ENCODE measurements around the gene RAET1G.
"Not testable (repeated sequence)": the region's sequence is repeated elsewhere in the genome, so short reads cannot be mapped to it uniquely, and the experiment has no call there.

RAET1G gene

GRCh38 chr6:149891864-149892263 is 31.1 kb downstream of the RAET1G start:
- DNase-seq, result not testable (repeated sequence)

DNA sequence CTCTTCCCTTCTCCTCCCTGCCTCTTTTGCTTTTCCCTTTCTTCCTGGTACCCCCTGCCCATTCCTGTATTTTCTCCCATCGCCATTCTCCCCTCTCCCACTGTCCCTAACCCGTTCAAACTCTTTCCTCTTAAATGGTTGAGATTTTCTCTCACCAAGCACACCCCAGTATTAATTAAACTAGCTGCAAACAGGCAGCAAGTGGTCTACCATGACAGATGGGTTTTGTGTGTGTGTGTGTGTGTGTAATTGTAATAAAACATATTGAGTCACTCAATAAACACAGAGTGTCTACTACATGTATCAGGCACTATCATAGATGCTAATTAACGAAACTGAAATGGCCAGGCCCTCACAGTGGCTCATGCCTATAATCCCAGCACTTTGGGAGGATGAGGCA is 31.7 kb downstream of the RAET1G start:
- DNase-seq, result no peak

DNA sequence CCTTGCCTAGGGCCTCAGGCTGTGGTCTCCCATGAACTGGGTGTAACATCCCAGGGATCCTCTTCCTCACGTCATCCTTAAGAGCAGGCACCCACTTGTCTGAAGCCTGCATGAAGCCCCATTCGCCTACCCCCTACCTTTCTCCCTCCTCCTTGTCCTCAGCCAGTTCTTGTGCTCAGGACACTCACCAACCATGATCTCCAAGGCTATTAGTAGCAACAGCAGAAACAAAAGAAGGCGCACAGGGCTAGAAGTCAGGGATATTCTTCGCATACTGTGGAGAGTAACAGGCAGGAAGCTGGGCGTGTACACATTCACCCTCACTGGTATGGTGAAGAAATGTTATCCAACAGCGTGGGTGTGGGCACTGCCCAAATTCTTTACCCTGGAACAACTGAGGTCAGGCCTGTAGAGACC is 32.3 kb downstream of the RAET1G start:
- DNase-seq, result no peak

GRCh38 chr6:149889326-149889725 is 33.6 kb downstream of the RAET1G start:
- DNase-seq, result no peak

GRCh38 chr6:149888659-149889058 is 34.3 kb downstream of the RAET1G start:
- DNase-seq, result no peak

DNA sequence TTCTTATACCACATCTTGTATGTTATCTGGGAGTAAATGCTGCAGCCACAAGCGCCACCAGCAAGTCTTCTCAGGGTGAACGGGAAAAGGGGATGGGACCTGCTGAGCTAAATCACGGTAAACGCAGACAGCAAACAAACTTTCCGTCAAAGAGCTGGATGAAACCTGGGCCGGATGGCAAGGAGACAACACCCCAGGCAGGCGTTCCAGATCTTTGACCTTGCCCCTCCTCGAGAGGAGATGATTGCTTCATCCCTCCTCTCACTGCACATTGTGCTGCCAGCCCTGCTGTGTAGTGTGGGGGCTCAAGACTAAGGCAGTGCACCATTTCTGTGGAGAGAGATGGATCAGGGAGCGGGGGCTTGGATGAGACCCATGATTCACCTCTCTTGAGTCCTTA is 34.8 kb downstream of the RAET1G start:
- DNase-seq, result no peak

- DNase-seq, result no peak
Observed at GRCh38 chr6:149887343-149887742, 35.6 kb downstream of the RAET1G start.

GRCh38 chr6:149885888-149886287 is 37.0 kb downstream of the RAET1G start:
- no peak for DNase-seq

DNA sequence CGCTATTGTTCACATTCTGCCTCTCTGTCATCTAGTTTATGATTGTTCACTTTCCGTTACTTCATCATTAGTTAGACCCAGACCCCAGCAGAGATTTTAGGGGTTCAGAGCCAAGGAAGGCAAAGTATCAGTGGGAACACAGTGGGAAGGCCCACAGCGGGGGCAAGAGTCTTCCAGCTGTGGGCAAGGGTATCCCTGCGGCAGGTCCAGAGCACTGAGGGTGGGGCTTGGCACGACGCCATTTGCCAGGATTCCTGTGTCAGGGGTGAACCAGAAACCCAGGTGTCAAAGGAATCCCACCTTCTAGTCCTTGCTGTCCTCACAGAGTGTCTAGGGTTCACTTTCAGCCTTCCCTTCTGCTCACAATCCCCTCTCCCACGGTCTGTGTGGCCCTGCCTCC is 38.3 kb downstream of the RAET1G start:
- no peak for DNase-seq

DNA sequence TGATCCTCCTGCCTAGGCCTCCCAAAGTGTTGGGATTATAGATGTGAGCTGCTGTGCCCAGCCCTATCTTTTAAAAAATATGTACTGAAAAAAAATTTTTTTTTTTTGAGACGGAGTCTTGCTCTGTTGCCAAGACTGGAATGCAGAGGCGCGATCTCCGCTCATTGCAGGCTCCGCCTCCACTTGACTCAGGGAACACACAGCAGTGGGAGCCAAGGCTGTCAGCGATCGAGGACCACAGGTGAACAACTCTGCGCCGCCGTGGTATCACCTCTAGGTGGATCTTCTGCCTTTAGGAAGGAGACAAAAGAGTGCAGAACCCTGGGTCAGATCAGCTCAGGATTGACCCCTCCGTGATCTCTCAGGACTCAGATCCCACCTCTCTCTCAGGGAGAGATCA is 38.7 kb downstream of the RAET1G start:
- DNase-seq, result no peak

DNA sequence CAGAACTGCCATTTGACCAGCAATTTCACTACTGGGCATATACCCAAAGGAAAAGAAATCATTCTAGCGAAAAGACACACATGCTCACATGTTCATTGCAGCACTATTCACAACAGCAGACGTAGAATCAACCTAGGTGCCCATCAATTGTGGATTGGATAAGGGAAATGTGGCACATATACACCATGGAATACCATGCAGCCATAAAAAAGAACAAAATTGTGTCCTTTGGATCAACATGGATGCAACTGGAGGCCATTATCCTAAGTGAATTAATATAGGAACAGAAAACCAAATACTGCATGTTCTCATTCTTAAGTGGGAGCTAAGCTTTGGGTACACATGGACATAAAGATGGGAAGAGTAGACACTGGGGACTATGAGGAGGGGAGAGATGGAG is 41.1 kb downstream of the RAET1G start:
- no peak for DNase-seq

GRCh38 chr6:149881066-149881766 is 41.7 kb downstream of the RAET1G start:
- no peak for DNase-seq

GRCh38 chr6:149877659-149878058 is 45.3 kb downstream of the RAET1G start:
- DNase-seq, result no peak

DNA sequence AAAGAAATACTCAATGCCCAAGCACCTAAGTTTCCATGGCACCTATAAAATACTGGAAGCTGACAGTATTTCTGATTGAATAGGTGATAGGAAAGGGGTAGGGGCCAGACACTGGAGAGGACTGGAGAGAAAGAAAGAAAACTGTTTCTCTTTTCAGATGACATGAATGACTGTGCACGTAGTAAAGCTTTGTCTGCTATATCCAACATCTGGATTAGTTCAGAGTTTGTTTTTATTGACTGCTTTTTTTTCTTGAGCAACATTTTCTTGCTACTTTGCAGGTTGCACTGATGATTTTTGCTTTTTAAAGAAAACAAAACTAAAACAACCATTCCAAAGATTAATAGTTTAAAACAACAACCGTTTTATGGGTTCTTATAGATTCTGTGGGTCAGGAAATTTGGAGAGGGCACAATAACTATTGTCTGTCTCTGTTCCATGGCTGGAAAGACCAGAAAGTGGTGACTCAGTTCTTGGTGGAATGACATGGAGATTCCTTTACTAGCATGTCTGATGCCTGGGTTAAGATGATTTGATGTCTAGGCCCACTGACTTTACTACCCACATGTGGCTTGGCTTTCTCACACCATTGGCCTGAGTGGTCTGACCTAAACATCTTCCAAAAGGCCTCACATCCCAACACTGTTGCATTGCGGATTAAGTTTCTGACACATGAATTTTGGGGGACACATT is 46.5 kb downstream of the RAET1G start:
- no peak for DNase-seq

GRCh38 chr6:149872233-149872632 is 50.7 kb downstream of the RAET1G start:
- DNase-seq, result no peak

GRCh38 chr6:149871182-149871581 is 51.7 kb downstream of the RAET1G start:
- DNase-seq, result no peak

DNA sequence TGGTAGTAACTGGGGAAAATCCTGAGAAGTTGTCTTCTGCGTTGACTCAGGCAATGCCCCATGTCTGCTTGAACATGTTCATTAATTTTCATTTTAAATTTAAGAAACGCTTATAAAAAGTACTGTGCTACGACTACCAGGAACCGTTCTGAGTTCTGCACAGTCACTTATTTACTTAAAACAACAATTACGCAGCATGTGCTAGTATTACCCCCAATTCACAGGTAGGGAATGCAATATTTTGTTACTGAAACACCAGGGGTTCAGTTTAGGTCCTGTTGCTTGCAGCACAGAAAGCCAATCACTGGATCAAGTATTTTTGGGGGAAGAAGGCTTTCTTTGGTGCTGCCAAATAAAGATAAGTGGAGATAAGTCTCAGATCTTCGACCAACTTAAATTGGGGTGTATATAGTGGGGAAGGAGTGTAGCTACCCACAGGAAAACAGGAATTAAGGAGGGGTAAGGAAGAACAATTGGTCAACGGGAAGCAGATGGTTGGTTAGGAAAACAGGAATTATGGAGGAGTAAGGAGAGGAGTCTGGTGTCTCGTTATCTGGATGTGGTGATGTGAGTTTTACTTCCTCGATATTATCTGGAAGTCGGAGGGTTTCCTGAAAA is 53.5 kb downstream of the RAET1G start:
- DNase-seq, result no peak

- DNase-seq, result no peak
Observed at GRCh38 chr6:149867876-149868640, 54.9 kb downstream of the RAET1G start.
